ENCODE results near the gene MSLN.

Gene MSLN

GRCh38 chr16:766008-766819, 5.7 kb downstream of the MSLN start:
- no peaks in the 10 kb centered on the region for H3K9me3 ChIP-seq (ENCODE audit: insufficient read depth, low read depth, low read length)
- H3K4me1 ChIP-seq (ENCODE audit: insufficient read depth, low read length, poor library complexity, severe bottlenecking) = no peaks in the 10 kb centered on the region
- TF ChIP-seq CTCF (conservative IDR thresholded peaks at IDR 0.05; ENCODE audit: low read length) (no peak), EZH2phosphoT487 (IDR thresholded peaks at IDR 0.05; ENCODE audit: borderline replicate concordance) (no peak)

GRCh38 chr16:766820-767640, 6.5 kb downstream of the MSLN start:
- Histone ChIP-seq H3K9me3 (ENCODE audit: insufficient read depth, low read depth, low read length) (no peaks in the 10 kb centered on the region), H3K4me1 (ENCODE audit: insufficient read depth, low read length, poor library complexity, severe bottlenecking) (no peaks in the 10 kb centered on the region), H3K9ac (ENCODE audit: low read depth, low read length, poor library complexity, severe bottlenecking) (no peak overlapping the region), H3K36me3 (ENCODE audit: insufficient read depth, low read length) (no peaks in the 10 kb centered on the region), H4K20me1 (ENCODE audit: insufficient read depth, low read length, poor library complexity, severe bottlenecking) (no peaks in the 10 kb centered on the region), H3K9me2 (replicated peaks; ENCODE audit: low read depth, low read length) (no peaks in the 10 kb centered on the region), H3K27me3 (ENCODE audit: insufficient read depth, low read length, poor library complexity, severe bottlenecking) (no peaks in the 10 kb centered on the region), H3F3A (ENCODE audit: low read depth) (no peaks in the 10 kb centered on the region), H2AFZ (ENCODE audit: low read length) (no peak overlapping the region), H3K4me2 (ENCODE audit: low read depth, low read length, poor library complexity, severe bottlenecking) (no peak overlapping the region), H3K79me2 (ENCODE audit: insufficient read depth, low read length) (no peaks in the 10 kb centered on the region), H3K4me3 (ENCODE audit: low read length, poor library complexity, severe bottlenecking) (no peak overlapping the region)
- no peak for TF ChIP-seq CTCF (conservative IDR thresholded peaks at IDR 0.05; ENCODE audit: low read length)
- TF ChIP-seq EZH2phosphoT487 (IDR thresholded peaks at IDR 0.05; ENCODE audit: borderline replicate concordance) = no peak

More at GRCh38 chr16:766008-766819, 5.7 kb downstream of the MSLN start:
- Histone ChIP-seq H4K20me1 (ENCODE audit: insufficient read depth, low read length, poor library complexity, severe bottlenecking) (no peaks in the 10 kb centered on the region), H3K9me2 (replicated peaks; ENCODE audit: low read depth, low read length) (no peaks in the 10 kb centered on the region), H3F3A (ENCODE audit: low read depth) (no peaks in the 10 kb centered on the region), H3K27me3 (ENCODE audit: insufficient read depth, low read length, poor library complexity, severe bottlenecking) (no peaks in the 10 kb centered on the region), H3K4me2 (ENCODE audit: low read depth, low read length, poor library complexity, severe bottlenecking) (no peak overlapping the region), H3K79me2 (ENCODE audit: insufficient read depth, low read length) (no peaks in the 10 kb centered on the region), H3K36me3 (ENCODE audit: insufficient read depth, low read length) (no peaks in the 10 kb centered on the region), H3K9ac (ENCODE audit: low read depth, low read length, poor library complexity, severe bottlenecking) (no peak overlapping the region), H2AFZ (ENCODE audit: low read length) (no peak overlapping the region), H3K4me3 (ENCODE audit: low read length, poor library complexity, severe bottlenecking) (no peak overlapping the region)

GRCh38 chr16:767743-768235, 7.3 kb downstream of the MSLN start:
- H3K9me2 ChIP-seq (replicated peaks; ENCODE audit: low read depth, low read length) = no peaks in the 10 kb centered on the region
- no peaks in the 10 kb centered on the region for H3K79me2 ChIP-seq (ENCODE audit: insufficient read depth, low read length)
- H3K4me1 ChIP-seq (ENCODE audit: insufficient read depth, low read length, poor library complexity, severe bottlenecking) = no peaks in the 10 kb centered on the region
- TF ChIP-seq CTCF (conservative IDR thresholded peaks at IDR 0.05; ENCODE audit: low read length) (no peak), EZH2phosphoT487 (IDR thresholded peaks at IDR 0.05; ENCODE audit: borderline replicate concordance) (no peak)
- no peak overlapping the region for H3K4me2 ChIP-seq (ENCODE audit: low read depth, low read length, poor library complexity, severe bottlenecking)
- H3K36me3 ChIP-seq (ENCODE audit: insufficient read depth, low read length) = no peaks in the 10 kb centered on the region
- no peaks in the 10 kb centered on the region for H3K9me3 ChIP-seq (ENCODE audit: insufficient read depth, low read depth, low read length)
- no peak overlapping the region for H2AFZ ChIP-seq (ENCODE audit: low read length)
- no peaks in the 10 kb centered on the region for H4K20me1 ChIP-seq (ENCODE audit: insufficient read depth, low read length, poor library complexity, severe bottlenecking)
- H3K9ac ChIP-seq (ENCODE audit: low read depth, low read length, poor library complexity, severe bottlenecking) = no peak overlapping the region
- no peaks in the 10 kb centered on the region for H3K27me3 ChIP-seq (ENCODE audit: insufficient read depth, low read length, poor library complexity, severe bottlenecking)
- H3K4me3 ChIP-seq (ENCODE audit: low read length, poor library complexity, severe bottlenecking) = no peak overlapping the region
- no peaks in the 10 kb centered on the region for H3F3A ChIP-seq (ENCODE audit: low read depth)

Measured in Loucy (cell line).